Caco-2 (cell line): ENCODE measurements around the gene GET3. TPM values are rescaled to one million over a fixed set of nuclear protein-coding genes. Genes with fewer than 3 reads are reported as not detected.

Experiments used
- BruUV-seq: library from RNA; stranded (reverse); fragments of 400-500 nt; replicated peaks from 2 replicates; lab custom pipeline; 2021; lab: Mats Ljungman, UMichigan
- CTCF ChIA-PET: fragments of 300-600 bp; sonication (Branson Sonifier 250); formaldehyde crosslinking; loops from one replicate; lab custom pipeline; 2022; ENCODE audit warnings: antibody characterized with exemption; lab: Charles Lee
- POLR2A ChIA-PET: fragments of 300-600 bp; sonication (Branson Sonifier 250); formaldehyde crosslinking; loops from one replicate; lab custom pipeline; 2022; ENCODE audit warnings: antibody characterized with exemption; lab: Charles Lee
- DNase-seq, 2 experiments: peaks; one replicate each; pipeline versions ENCODE4 v3.0.0 to v3.0.0-alpha.2; 2020 to 2022
- H3K27me3 ChIP-seq: replicated peaks from 2 replicates; pipeline ENCODE4 v1.6.0; 2011; ENCODE audit warnings: low read length; ENCODE audit not compliant: control insufficient read depth, insufficient read depth
- H3K36me3 ChIP-seq: 2 replicates; pipeline ENCODE4 v1.5.1; 2011; ENCODE audit warnings: low read length; ENCODE audit not compliant: control insufficient read depth, insufficient read depth
- H3K4me1 ChIP-seq: fragments of 250-450 bp; sonication (Bioruptor Pico); 2 replicates; pipeline ENCODE4 v1.5.1; 2020; ENCODE audit warnings: mild to moderate bottlenecking
- H3K4me3 ChIP-seq: 2 replicates; pipeline ENCODE4 v1.5.1; 2011; ENCODE audit warnings: low read depth, mild to moderate bottlenecking, control low read depth, low read length
- H3K9me3 ChIP-seq: fragments of 250-450 bp; sonication (Bioruptor Pico); 2 replicates; pipeline ENCODE4 v1.5.1; 2020; ENCODE audit warnings: mild to moderate bottlenecking, moderate library complexity
- H3K27ac Mint-ChIP-seq: one replicate; pipeline ENCODE4 v1.8.0; 2022; ENCODE audit warnings: mixed read lengths; ENCODE audit not compliant: unreplicated experiment
- H3K27me3 Mint-ChIP-seq: one replicate; pipeline ENCODE4 v1.8.0; 2022; ENCODE audit warnings: mixed read lengths; ENCODE audit not compliant: insufficient read depth, unreplicated experiment
- H3K36me3 Mint-ChIP-seq: one replicate; pipeline ENCODE4 v1.8.0; 2022; ENCODE audit warnings: mild to moderate bottlenecking, mixed read lengths; ENCODE audit not compliant: insufficient read depth, unreplicated experiment
- H3K4me1 Mint-ChIP-seq: one replicate; pipeline ENCODE4 v1.8.0; 2022; ENCODE audit warnings: low read depth, mixed read lengths; ENCODE audit not compliant: unreplicated experiment
- H3K4me3 Mint-ChIP-seq: one replicate; pipeline ENCODE4 v1.8.0; 2022; ENCODE audit warnings: mild to moderate bottlenecking, moderate library complexity, mixed read lengths; ENCODE audit not compliant: unreplicated experiment
- H3K9me3 Mint-ChIP-seq: one replicate; pipeline ENCODE4 v1.8.0; 2022; ENCODE audit warnings: mixed read lengths; ENCODE audit not compliant: unreplicated experiment
- intact Hi-C: fragments of 100-400 bp; cut with micrococcal nuclease; formaldehyde crosslinking; loops from one replicate; pipeline ENCODE4 v1.10.0; 2022; ENCODE audit not compliant: unreplicated experiment
- total RNA-seq: library from RNA; stranded (reverse); gene quantifications from 2 replicates; pipeline ENCODE4 v1.2.3, GENCODE V29; 2022
- TF ChIP-seq, protein P1 (sequence below), 2 experiments: fragments of 200-600 bp in 1 of 2; IDR thresholded peaks; 1 replicate in 1 of 2; 2 replicates in 1 of 2; pipeline versions ENCODE4 v1.5.1 to v1.8.0; 2011 to 2022; ENCODE audit warnings: antibody characterized with exemption in 1 of 2, control low read depth in 1 of 2, inconsistent platforms in 1 of 2, low read depth in 1 of 2, low read length in 1 of 2, mild to moderate bottlenecking in 1 of 2, moderate library complexity in 1 of 2; ENCODE audit not compliant: insufficient read depth in 1 of 2, severe bottlenecking in 1 of 2, unreplicated experiment in 1 of 2

Gene GET3
- total RNA-seq, 1 experiment from 2014 or later: 57.1 TPM

DNA sequence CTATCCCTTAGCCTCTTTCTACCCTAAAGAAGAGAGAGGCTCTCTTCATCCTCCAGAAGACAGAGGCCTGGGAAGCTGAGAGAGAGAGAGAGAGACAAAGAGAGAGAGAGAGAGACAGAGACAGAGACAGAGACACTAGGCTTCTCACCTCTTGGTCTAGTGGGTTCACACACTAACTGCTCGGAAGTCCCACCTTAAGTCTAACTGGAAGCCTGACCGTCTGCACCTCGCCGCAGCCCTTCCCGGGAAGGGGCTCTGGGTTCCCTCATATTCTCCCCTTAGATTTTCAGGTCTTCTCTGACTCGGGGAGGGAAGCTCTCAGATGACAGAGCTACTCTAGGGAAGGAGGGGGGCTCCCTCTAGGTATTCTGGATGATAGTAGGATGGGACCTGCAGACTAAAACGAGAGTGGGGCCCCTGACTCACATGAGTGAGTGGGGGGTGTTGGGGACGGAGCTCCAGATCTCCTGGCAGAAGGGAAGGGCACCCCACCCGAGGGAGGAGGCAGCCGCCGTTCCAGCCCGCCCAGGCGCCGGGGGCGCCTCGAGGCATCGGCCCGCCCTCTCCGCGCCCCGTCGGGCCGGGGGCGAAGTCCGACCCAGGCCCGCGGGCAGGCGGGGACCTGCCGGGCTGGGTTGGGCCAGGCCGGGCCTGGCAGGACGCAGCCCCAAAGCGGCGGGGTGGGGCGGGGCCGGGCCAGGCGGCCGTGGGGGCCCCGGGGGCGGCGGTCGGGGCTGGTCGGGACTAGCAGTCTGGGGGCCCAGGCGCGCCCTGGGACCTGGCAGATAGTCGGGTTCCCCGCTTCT lies 52.0 kb downstream of the GET3 start:
- peaks cover 21% of the 10 kb centered on the region for H3K4me1 Mint-ChIP-seq
- no peaks in the 10 kb centered on the region for H3K9me3 Mint-ChIP-seq
- H3K27ac Mint-ChIP-seq: peak overlapping the region; percentile 90
- TF ChIP-seq, protein P1, sequence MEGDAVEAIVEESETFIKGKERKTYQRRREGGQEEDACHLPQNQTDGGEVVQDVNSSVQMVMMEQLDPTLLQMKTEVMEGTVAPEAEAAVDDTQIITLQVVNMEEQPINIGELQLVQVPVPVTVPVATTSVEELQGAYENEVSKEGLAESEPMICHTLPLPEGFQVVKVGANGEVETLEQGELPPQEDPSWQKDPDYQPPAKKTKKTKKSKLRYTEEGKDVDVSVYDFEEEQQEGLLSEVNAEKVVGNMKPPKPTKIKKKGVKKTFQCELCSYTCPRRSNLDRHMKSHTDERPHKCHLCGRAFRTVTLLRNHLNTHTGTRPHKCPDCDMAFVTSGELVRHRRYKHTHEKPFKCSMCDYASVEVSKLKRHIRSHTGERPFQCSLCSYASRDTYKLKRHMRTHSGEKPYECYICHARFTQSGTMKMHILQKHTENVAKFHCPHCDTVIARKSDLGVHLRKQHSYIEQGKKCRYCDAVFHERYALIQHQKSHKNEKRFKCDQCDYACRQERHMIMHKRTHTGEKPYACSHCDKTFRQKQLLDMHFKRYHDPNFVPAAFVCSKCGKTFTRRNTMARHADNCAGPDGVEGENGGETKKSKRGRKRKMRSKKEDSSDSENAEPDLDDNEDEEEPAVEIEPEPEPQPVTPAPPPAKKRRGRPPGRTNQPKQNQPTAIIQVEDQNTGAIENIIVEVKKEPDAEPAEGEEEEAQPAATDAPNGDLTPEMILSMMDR (IDR thresholded peaks at IDR 0.05; ENCODE audit: insufficient read depth in 1 of 2, low read depth in 1 of 2, low read length in 1 of 2, severe bottlenecking in 1 of 2, unreplicated experiment in 1 of 2): no peak
- H3K36me3 Mint-ChIP-seq: peaks cover 39% of the 10 kb centered on the region
- H3K36me3 ChIP-seq: no peaks in the 10 kb centered on the region
- intact Hi-C loops: no loop called here
- peaks cover 33% of the 10 kb centered on the region for H3K4me1 ChIP-seq
- DNase-seq: no peak
- no peaks in the 10 kb centered on the region for H3K27me3 ChIP-seq
- ChIA-PET CTCF (interaction anchor here (0.5 to 1.5 kb wide), 5 partner anchors 12 to 853 kb away, joined by 3 to 9 read pairs (median 3); partner anchors contain the start of gene HOOK2), POLR2A (interaction anchor here (0.6 to 1.0 kb wide), 4 partner anchors 11 to 84 kb away, joined by 3 to 5 read pairs (median 4); partner anchors contain the start of gene GET3)
- H3K4me3 ChIP-seq: peak overlapping the region; percentile 41
- peak overlapping the region; percentile 92 for H3K4me3 Mint-ChIP-seq
- BruUV-seq: no TSS peak
- H3K9me3 ChIP-seq: no peaks in the 10 kb centered on the region
- no peaks in the 10 kb centered on the region for H3K27me3 Mint-ChIP-seq

DNA sequence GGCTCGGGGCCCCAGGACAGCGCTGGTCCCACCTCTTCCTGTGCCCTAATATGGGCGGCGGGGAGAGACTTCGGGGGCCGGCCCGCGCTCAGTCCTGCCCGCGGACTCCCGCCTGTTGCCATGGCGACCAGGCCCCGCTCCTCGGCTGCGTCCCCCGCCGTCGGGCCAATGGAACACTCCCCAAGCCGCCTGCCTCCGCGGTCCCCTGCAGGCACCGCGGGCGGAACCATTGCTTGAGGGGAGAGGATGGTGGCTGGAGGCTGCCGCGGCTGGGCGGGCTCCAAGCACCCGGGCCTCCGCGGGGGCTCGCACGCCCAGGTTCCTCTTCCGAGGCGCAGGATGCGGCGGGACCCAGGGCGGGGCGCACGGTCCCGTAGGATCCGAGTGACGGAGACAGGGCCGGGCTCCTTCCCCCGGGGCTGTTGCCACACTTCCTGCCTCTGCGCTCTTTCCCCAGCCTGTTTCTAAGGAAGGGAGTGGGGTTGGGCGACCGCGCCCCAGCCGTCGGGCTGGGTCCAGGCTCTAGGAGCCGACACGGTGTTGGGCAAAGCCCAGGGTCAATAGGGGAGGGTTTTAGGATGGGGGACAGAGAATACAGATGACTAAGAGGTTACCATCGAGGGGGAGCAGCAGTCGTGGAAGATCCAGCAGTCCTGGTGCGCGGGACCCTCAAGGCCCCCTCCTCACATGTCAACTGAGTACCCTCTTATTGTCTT lies 52.8 kb downstream of the GET3 start:
- Mint-ChIP-seq H3K9me3 (no peaks in the 10 kb centered on the region), H3K27ac (peak overlapping the region; percentile 83), H3K36me3 (peaks cover 42% of the 10 kb centered on the region), H3K4me1 (peaks cover 21% of the 10 kb centered on the region), H3K4me3 (peak overlapping the region; percentile 92), H3K27me3 (no peaks in the 10 kb centered on the region)
- no TSS peak for BruUV-seq
- H3K4me3 ChIP-seq: peak overlapping the region; percentile 40
- peaks cover 25% of the 10 kb centered on the region for H3K4me1 ChIP-seq
- ChIA-PET POLR2A (interaction anchor here (0.6 to 1.0 kb wide), 3 partner anchors 11 to 83 kb away, joined by 3 to 5 read pairs (median 4); partner anchors contain the start of gene GET3), CTCF (interaction anchor here (0.5 to 1.5 kb wide), 2 partner anchors 13 to 852 kb away, joined by 3 to 9 read pairs; no protein-coding TSS in a partner anchor)
- peak; percentile 95 to 96 for DNase-seq
- TF ChIP-seq, protein P1 (IDR thresholded peaks at IDR 0.05; ENCODE audit: insufficient read depth in 1 of 2, low read depth in 1 of 2, low read length in 1 of 2, severe bottlenecking in 1 of 2, unreplicated experiment in 1 of 2): no peak
- H3K9me3 ChIP-seq: no peaks in the 10 kb centered on the region
- intact Hi-C loops: loop anchor here (1.0 to 5.0 kb wide), 2 partner anchors 8 to 362 kb away; partner anchors contain the start of genes IER2 and STX10
- H3K36me3 ChIP-seq: no peaks in the 10 kb centered on the region
- no peaks in the 10 kb centered on the region for H3K27me3 ChIP-seq
